Measurements from ENCODE around the gene PCSK5. TPM values are rescaled to one million over a fixed set of nuclear protein-coding genes. Genes with fewer than 3 reads are reported as not detected.

The PCSK5 gene
- total and polyA plus RNA-seq, 8 donors: 0.37 to 86.3 (median 4.9) TPM

DNA sequence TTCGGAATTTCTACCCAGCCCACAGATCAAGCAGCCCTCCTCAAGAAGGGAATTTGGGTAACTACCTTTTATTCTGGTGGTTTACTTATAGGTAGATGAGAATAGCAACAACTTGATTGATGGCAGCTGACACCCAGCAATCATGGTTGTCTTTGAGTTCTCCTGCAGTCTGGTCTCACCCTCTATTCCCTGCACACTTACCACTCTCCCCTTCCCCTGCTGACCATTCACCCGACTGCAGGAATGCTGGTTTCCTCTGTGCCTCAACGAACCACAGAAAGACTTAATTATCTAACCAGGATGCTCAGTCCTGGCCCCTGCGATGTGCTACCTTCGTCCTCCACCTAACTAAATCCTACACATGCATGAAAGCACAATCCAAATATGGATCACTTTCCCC lies 260.8 kb downstream of the PCSK5 start:
- no peaks in the 10 kb centered on the region for H3K27me3 ChIP-seq
- H3K27ac ChIP-seq: no peak overlapping the region
- no peak for TF ChIP-seq POLR2A (IDR thresholded peaks at IDR 0.05)
- TF ChIP-seq, protein P1, sequence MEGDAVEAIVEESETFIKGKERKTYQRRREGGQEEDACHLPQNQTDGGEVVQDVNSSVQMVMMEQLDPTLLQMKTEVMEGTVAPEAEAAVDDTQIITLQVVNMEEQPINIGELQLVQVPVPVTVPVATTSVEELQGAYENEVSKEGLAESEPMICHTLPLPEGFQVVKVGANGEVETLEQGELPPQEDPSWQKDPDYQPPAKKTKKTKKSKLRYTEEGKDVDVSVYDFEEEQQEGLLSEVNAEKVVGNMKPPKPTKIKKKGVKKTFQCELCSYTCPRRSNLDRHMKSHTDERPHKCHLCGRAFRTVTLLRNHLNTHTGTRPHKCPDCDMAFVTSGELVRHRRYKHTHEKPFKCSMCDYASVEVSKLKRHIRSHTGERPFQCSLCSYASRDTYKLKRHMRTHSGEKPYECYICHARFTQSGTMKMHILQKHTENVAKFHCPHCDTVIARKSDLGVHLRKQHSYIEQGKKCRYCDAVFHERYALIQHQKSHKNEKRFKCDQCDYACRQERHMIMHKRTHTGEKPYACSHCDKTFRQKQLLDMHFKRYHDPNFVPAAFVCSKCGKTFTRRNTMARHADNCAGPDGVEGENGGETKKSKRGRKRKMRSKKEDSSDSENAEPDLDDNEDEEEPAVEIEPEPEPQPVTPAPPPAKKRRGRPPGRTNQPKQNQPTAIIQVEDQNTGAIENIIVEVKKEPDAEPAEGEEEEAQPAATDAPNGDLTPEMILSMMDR (IDR thresholded peaks at IDR 0.05): no peak
- no peak for TF ChIP-seq POLR2AphosphoS5 (IDR thresholded peaks at IDR 0.05)
- TF ChIP-seq EP300 (IDR thresholded peaks at IDR 0.05): no peak
- H3K36me3 ChIP-seq: no peaks in the 10 kb centered on the region
- H3K4me1 ChIP-seq: no peaks in the 10 kb centered on the region
- DNase-seq: no peak
- 85 to 87% (median 86%) methylated on average over 5 of the region's 5 CpGs for WGBS, 5 donors
- no peaks in the 10 kb centered on the region for H3K9me3 ChIP-seq
- no peak overlapping the region for H3K4me3 ChIP-seq
- intact Hi-C loops (cut with DNase I; ENCODE audit: low total_unique reads): no loop called here

DNA sequence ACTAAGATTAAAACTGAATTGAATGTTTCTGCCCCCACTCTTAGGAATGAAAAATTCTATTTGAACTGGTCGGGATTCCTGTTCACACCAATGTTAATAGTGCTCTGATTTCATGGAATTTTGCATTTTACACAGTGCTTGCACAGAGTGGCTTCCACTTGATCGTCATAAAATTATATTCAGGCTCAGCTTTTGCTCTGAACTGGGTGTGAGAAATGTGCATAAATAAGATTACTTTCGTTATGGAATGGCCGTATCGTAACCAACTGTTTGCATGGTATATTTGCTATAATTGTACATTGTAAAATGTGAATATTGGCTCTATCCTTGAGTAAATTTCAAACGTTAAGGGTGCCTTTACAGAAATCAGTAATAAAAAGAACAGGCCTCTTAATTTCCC lies 262.9 kb downstream of the PCSK5 start:
- no peaks in the 10 kb centered on the region for H3K9me3 ChIP-seq
- no peak for DNase-seq
- WGBS, 5 donors: 28 to 70% (median 46%) methylated on average over 6 of the region's 6 CpGs
- no peak overlapping the region for H3K4me3 ChIP-seq
- H3K27me3 ChIP-seq: no peaks in the 10 kb centered on the region
- H3K4me1 ChIP-seq: no peaks in the 10 kb centered on the region
- intact Hi-C loops (cut with DNase I; ENCODE audit: low total_unique reads): no loop called here
- H3K27ac ChIP-seq: no peak overlapping the region
- TF ChIP-seq EP300 (IDR thresholded peaks at IDR 0.05) (no peak), POLR2AphosphoS5 (IDR thresholded peaks at IDR 0.05) (no peak)
- peaks cover 0 to 8% (median 3%) of the 10 kb centered on the region in 4 donors for H3K36me3 ChIP-seq

DNA sequence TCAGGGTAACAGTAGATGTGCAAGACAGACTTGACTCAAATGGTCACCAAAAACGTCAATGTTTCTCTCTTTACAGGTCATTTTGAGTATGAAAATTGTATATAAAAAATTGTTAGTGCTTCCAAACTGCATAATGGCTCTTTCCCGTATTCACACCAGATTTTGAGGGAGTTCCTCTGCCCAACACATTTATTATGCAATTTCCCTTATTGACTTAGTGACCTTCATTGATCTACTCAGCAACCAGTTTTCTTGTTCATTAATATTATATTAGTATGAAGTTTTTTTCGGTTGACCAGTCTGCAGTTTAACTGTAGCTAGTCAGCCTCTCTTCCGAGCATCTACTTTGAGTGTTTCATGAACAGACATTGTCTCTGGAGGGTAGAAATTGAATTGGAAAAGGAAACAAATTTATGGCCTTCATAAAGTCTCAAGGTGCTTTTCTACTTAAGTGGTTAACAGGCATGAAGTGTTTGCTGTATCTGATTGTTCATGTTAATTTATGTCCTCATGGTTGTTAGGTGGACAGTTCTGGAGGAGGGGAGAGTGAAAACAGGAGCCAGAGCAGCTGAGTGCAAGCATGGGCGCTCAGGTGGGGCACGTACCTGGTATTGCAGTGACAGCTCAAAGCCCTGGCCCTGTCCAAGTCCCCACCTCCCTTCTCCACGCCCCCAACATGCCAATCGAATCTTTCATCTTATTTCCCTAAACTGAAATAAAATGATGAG lies 263.6 kb downstream of the PCSK5 start:
- intact Hi-C loops (cut with DNase I; ENCODE audit: low total_unique reads): no loop called here
- Histone ChIP-seq H3K27ac (no peak overlapping the region), H3K4me3 (no peak overlapping the region), H3K9me3 (no peaks in the 10 kb centered on the region), H3K27me3 (no peaks in the 10 kb centered on the region), H3K4me1 (no peaks in the 10 kb centered on the region), H3K36me3 (peaks cover 0 to 15% (median 6%) of the 10 kb centered on the region in 4 donors)
- WGBS, 5 donors: 88 to 92% (median 89%) methylated on average over 8 of the region's 8 CpGs
- TF ChIP-seq POLR2A (IDR thresholded peaks at IDR 0.05) (no peak), POLR2AphosphoS5 (IDR thresholded peaks at IDR 0.05) (no peak), EP300 (IDR thresholded peaks at IDR 0.05) (no peak)
- no peak for DNase-seq

DNA sequence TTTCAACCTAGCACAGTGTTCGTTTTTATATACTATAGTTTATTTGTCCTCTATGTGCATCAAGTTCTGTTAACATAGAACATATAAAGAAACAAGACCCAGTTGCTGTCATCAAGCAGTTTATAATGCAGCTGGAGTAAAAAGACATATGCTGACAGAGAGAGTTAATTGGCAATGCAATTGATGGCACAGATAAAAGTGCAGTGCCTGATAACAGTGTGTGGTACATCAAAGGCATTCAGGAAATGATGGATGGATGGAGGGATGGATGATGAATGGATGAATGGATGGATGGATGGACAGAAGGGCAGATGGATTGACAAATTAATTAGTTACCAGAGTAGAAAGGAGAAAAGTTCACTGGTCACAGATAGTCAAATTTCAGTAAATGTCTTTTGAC lies 264.9 kb downstream of the PCSK5 start:
- WGBS, 5 donors: 81 to 92% (median 88%) methylated on average over 1 of the region's 1 CpG
- Histone ChIP-seq H3K36me3 (peaks cover 0 to 26% (median 10%) of the 10 kb centered on the region in 4 donors), H3K9me3 (no peaks in the 10 kb centered on the region), H3K27ac (no peak overlapping the region), H3K4me3 (no peak overlapping the region), H3K27me3 (no peaks in the 10 kb centered on the region), H3K4me1 (peaks cover 0 to 5% (median 0%) of the 10 kb centered on the region in 4 donors)
- DNase-seq: no peak
- intact Hi-C loops (cut with DNase I; ENCODE audit: low total_unique reads): no loop called here
- no peak for TF ChIP-seq POLR2AphosphoS5 (IDR thresholded peaks at IDR 0.05)
- TF ChIP-seq, protein P1 (IDR thresholded peaks at IDR 0.05): no peak
- no peak for TF ChIP-seq POLR2A (IDR thresholded peaks at IDR 0.05)

DNA sequence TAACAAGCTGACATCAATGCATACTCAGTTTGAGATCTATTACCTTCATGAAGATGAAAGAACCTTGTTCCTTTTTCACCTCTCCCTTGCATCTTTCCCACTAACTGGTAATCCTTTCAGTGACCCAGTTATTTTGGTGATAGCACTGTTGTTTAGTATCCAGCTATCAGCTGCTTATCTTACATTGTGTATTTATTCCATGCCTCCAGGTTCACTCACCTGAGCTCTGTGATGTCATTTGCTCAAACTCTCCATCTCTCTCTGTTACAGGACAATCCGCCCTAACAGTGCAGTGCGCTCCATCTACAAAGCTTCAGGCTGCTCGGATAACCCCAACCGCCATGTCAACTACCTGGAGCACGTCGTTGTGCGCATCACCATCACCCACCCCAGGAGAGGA lies 268.2 kb downstream of the PCSK5 start:
- 77 to 96% (median 94%) methylated on average over 7 of the region's 7 CpGs for WGBS, 5 donors
- TF ChIP-seq POLR2A (IDR thresholded peaks at IDR 0.05) (no peak), POLR2AphosphoS5 (IDR thresholded peaks at IDR 0.05) (no peak), EP300 (IDR thresholded peaks at IDR 0.05) (no peak)
- TF ChIP-seq, protein P1 (IDR thresholded peaks at IDR 0.05): no peak
- Histone ChIP-seq H3K27me3 (no peaks in the 10 kb centered on the region), H3K4me3 (no peak overlapping the region), H3K4me1 (peaks cover 0 to 32% (median 10%) of the 10 kb centered on the region in 4 donors), H3K36me3 (peaks cover 0 to 26% (median 10%) of the 10 kb centered on the region in 4 donors), H3K9me3 (no peaks in the 10 kb centered on the region), H3K27ac (no peak overlapping the region)
- no peak for DNase-seq
- intact Hi-C loops (cut with DNase I; ENCODE audit: low total_unique reads): no loop called here

Data from stomach (tissue), 9 donors.